Testis (tissue), 2 donors: ENCODE results near the gene DCXR.

Experiments
- CTCF ChIP-seq, 3 experiments: fragments of 450-650 bp in 2 of 3; fragments of 200-600 bp in 1 of 3; sonication (generic) in 1 of 3; IDR thresholded peaks; one replicate each; pipeline ENCODE4 v1.5.1; 2016 to 2019; ENCODE audit warnings: antibody characterized with exemption in 3 of 3, mild to moderate bottlenecking in 2 of 3, moderate library complexity in 1 of 3
- POLR2A ChIP-seq: fragments of 450-650 bp; IDR thresholded peaks from one replicate; pipeline ENCODE4 v1.6.1; 2017; ENCODE audit warnings: antibody characterized with exemption, mild to moderate bottlenecking, moderate library complexity

- TF ChIP-seq POLR2A (no peak), CTCF (IDR thresholded peaks at IDR 0.05) (no peak)
Observed at GRCh38 chr17:82014971-82015310, 22.6 kb downstream of the DCXR start.
